ENCODE measurements around the gene FAM78A.

DNA sequence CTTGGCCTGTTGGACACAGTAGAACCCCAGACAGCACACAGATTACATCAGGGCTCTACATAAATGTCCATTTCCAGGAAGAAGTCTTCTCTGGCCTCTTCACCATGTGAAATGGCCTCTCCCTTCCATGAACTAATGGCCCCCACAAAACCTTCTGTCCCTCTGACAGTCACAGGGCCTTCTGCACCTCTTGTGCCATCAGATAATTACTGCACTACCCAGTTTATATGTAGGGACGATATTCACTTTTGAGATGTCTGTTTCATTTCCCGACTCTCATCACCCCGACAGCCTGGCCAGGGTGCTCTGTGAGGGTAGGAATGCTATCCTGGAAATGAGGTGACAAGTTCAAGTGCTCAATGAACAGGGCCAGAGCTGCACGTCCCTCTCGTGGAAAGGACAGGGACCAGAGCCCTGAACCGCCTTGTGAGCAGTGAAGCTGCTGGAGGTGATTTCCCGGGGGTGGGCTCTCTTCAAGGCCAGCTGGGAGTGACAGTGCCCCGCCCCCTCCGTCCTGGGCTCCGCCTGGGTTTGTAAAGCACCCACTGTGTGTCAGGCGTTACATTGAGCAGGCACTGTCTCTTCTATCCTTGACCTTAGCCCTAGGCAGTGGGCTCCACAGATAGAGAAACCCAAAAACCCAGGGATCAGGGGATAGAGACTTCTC lies 3.0 kb upstream of the FAM78A start:
- TF ChIP-seq EZH2 (IDR thresholded peaks at IDR 0.05; ENCODE audit: insufficient read depth, poor library complexity, severe bottlenecking) (no peak), EZH2phosphoT487 (IDR thresholded peaks at IDR 0.05; ENCODE audit: insufficient read depth, low read depth) (no peak)
